HG03558 (cell line): ENCODE results near the gene TIFAB.
A peak's percentile ranks its signal among the peaks of the same experiment; 100 is the strongest.

Source experiments
- ATAC-seq: cut with Tn5 transposase; IDR thresholded peaks from one replicate; pipeline ENCODE4 v1.9.1; 2021; ENCODE audit warnings: moderate number of reproducible peaks; ENCODE audit not compliant: unreplicated experiment; ENCODE audit errors: extremely low read depth

The TIFAB gene

DNA sequence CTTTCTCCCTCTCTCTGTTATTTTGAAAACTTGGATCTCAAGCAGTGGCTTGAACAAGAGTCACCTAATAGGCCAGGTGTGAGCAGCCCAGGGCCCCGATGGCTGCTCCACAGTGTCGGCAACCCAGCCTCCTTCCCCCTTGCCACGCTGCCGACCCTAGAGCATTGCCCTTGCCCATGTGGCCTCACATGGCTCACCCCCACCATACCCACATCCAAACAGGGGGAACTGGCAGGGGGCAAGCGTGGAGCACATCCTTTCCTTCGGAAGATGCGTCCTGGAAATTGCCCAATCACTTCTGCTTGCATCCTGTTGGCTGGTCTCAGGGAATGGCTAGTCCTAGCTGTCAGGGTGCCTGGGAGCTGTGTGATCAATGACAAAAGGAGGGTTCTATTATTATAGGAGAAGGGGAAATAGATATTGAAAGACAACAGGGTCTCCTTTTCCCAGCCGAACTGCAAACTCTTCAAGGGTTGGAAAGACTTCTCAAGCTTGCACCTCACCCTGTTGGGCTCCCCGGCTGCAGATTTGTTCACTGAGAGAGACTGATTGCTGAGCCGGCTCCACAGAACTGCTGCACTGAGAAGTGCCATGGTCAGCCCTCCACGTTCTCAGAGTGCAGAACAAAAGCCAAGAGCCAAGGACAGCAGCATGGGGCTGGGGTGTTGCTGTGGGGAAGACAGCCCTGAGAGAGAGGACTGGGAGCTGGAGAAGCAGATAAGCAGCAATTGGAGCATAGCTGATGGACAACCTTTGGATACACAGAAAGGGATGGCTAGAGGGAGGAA is 8.3 kb upstream of the TIFAB start:
- ATAC-seq, result no peak

DNA sequence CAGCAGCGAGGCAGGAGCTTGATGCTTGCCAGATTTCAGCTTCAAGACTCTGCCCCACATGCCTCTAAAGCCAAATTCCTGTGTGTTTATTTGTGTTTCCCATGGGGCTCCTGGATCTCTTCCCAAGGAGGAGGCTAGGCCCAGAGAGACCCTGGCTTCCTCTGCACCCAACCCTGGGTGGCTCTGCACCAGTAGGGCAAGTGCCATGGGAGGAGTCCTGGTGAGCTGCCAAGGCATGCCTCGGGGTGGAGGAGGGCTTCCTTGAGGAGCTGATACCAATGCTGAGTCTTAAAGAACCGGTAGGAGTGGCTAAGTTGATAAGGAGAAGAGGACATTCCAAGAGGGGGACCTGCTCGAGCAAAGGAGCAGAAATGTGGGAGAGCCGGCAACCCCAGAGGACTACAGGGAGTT is 6.8 kb upstream of the TIFAB start:
- no peak for ATAC-seq

DNA sequence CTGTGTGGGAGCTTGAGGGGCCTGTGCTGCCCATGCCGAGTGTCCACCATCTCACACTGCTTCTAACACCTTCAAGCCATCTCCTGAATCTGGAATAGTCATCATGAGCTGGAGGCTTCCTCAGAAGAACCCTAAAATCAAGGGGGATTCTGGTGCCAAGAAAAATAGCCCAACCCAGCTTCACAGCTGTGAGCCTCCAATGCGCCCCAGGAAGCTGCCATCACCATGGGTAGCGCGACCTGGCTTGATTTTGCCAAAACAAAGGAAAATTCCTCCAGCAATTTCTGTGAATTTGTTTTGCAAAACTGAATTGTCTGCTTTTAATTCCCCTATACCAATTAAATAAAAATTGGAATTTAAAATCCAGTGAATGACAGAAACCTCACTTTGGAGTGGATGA is 6.2 kb upstream of the TIFAB start:
- no peak for ATAC-seq

DNA sequence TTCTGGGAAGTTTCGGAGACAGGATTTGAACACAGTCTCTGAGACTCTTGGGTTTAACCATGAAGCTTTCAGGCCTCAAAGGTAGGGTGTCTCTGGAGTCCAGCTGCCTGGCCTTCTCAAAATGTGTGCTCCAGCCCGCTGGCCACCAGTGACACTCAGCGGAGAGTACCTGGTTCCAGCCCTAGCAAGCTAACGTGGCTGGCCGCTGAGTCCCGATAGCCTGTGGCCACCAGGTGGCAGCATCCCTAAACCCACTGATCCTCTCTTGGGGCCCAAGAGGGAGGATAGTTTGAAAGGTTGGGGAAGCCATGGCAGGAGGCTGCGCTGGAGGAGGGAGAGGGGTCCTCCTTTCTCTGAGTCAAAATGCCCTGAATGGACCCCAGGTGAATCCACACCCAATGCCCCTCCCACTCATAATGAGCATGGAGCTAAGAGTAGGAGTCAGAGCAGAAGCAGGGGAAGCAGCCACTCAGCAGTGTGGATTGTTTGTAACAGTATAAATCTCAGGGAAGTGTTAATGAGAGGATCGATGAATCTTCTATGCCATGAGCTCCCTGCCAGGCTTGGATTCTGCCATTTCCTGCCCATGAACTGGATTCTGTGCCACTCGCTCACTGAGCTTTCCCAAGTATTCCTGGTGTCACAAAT is 5.4 kb upstream of the TIFAB start:
- peak; percentile 56 for ATAC-seq

DNA sequence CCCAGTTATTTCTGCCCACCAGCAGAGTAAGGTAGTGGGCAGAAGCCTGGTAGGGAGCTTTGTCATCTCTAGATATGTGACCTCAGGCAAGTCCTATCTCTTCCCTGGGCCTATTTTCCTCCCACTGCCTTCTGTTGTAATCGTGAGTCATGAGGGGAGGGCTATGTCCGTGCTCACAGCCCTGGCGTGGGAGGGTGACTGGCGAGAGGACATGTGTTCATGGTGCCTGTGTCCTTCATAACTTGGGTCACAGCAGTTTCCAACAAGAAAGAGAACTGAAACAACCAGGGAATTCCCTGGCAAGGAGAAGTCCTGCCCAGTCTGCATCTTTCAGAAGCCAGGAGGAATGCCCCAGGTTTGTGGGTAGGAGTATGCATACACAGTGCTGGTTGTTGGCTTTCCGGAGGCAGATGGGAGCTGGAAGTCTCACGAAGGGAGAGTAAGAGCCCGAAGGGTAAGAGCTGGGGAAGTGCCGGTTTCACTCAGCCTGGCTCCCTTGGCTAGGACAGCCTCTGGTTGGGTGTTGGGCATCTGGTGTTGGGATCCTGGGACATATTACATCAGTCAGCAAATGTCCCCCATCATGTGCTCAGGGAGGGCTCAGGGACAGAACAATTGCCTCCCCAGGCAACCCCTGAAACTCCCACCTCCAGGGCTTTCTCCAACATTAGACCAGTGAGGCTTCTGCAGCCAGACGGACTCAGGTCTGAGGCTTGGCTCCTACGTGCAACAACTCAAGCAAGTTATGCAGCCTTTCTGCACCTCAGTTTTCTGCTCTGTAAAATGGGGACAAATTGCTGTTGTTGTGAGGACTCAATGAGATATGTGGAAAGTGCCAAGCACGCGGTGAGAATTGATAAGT is 4.3 kb upstream of the TIFAB start:
- ATAC-seq, result no peak

DNA sequence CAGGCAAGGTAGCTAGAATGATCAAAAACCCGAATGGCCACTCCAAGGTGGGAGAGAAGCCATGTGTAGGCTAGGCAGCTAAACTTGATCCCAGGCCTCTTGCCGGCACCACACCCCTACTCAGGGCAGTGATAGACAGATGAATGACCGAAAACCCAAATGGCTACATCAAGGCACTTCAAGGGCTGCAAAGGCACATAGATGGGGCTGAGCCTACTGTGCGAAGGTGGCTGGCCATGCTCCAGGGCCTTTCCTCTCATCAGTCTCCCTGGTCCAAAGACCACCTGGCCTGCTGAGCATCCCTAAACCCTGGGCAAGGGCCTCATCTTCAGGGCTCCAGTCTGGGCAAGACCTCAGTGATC is 3.7 kb upstream of the TIFAB start:
- ATAC-seq, result no peak

DNA sequence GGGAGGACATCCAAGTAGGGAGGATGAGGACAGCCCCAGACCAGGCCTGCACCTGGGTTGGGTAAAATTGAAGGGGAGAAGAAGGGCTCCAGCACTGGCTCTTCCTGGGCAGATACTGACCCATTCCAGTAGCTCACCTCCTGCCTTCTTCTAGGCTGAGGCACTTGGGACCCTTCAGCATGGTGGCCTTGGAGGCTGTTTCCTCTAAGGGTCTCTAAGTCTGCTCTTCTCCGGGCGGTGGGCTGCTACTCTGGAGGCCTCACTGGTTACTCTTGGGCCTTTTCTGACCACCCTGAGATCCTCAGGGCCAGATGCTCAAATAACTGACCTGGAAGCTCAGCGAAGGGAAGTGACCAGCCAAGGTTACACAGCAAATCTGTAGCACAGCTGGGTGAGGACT is 2.8 kb upstream of the TIFAB start:
- no peak for ATAC-seq

DNA sequence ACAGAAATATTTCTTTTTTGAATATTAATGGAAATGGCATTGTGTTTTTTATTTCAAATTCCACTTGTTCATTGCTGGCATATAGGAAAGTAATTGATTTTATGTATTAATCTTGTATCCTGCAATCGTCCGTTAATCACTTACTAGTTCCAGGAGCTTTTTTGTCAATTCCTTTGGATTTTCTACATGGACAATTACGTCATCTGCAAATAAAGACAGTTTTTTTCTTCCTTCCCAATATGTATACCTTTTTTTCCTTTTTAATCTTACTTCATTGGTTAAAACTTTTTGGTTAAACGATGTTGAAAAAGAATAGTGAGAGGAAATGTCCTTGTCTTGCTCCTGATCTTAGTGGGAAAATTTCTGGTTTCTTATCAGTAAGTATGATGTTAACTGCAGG is 1.5 kb upstream of the TIFAB start:
- no peak for ATAC-seq

DNA sequence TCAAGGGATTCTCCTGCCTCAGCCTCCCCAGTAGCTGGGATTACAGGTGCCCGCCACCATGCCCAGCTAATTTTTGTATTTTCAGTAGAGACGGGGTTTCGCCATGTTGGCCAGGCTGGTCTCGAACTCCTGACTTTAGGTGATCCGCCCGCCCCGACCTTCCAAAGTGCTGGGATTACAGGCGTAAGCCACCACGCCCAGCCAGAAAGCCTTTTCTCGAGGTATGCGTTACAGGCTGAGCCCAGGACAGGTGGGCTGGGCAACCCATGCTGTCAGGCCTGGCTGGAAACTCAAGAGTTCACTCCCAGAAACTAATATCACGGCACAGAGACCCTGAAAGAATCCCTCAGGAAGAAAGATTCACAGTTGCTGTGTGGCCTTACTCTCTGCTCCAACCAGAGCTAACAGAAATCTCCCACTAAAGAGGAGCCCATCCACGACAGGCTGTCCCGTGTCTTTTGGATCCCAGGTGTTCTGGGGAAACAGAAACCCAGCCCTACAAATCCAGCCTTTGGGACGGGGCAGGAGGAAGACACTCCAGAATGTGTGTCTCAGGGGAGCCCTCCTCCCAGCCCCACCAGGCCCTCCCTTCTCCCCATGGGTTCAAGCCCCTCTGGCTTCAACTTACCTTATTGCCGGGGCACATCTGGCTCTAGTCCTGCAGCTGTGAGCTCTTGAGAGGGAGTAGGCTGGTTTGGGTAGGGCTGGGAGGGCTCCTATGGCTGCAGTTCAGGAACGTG is 400 bp downstream of the TIFAB start:
- no peak for ATAC-seq

DNA sequence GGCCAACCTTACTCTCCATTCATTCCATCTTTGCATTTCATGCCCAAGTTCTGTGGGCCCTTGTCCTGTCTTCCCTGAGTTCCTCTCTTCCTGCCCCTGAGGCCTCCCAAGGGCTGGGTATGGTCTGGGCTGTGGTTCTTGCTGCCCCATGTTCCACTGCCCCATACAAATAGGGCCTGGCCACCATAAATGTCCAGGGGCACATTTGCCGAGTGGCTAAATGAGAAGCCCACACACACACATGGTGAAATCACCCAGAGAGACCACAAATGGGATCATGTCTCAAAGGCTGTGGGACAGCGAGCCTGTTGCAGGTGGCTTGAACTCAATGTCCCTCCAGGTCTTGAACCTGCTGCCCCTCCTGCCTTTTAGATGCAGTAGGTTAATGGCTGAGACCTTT is 1.2 kb downstream of the TIFAB start:
- no peak for ATAC-seq

DNA sequence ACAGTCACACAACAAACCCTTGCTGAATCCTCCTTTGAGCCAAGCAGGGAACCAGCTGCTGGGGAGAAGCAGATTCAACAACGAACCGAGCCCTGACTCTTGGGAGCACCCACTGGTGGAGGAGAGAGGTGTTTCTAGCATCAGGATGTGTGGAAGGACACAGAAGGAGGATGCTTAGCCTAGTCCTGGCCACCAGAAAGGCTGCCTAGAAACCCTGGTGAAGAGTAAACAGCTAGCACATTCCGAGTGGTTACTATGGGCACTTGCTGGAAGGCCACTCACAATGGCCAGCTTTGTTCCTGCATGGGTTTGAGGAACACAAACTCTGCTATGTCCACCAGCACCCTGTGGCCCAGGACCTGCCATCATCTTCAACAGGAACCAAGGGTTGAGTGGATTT is 1.8 kb downstream of the TIFAB start:
- ATAC-seq, result no peak

DNA sequence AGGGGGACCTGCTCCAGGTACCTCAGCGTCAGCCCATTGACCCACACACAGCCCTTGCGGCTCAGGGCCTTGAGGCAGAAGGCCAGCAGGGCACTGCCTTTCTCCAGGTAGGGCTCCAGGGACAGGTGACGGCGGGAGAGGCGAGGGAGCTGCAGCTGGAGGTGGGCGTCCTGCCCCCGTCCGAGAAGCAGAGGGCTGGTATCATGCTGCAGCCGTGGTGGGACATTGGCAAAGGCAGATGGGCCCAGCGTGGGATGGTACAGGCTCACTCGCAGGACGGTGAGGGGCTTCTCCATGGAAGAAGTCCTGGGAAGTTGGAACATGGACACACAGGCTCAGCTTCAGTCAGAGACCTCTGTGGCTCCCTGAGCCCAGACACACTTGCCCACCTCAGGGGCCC is 2.5 kb downstream of the TIFAB start:
- ATAC-seq, result no peak

DNA sequence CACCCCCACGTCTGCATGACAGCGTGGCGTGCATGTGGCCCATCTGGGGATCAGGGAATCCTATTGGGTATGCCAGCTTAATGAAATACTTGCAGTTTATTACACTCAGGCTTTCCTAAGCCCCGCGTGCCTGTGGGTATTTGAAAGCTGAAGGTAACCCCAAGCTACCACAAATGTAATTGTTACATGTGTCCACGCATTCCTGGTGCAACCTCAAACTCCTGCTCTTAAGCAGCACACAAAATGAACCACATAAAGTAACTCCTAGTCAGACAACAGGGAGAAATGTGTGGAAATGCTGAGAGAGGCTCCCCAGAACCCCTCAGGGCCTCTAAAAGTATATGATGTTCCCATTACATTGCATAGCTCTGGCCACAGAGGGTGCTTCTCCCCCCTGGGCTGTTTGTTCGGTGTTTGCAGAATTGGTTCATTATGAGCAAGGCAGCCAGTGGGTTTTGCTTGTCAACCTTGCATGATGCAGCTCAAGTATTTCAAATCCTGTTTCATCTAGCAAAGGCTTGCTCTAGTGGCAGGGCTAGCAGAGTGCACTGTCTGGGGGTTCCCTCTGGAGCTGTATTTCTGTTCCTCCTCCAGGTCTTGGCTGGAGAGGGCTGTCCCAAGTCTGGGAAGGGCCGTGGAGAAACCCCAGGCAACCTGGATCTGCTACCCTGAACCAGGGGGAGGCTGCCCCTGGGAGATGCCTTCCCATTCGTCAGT is 3.2 kb downstream of the TIFAB start:
- ATAC-seq, result no peak

DNA sequence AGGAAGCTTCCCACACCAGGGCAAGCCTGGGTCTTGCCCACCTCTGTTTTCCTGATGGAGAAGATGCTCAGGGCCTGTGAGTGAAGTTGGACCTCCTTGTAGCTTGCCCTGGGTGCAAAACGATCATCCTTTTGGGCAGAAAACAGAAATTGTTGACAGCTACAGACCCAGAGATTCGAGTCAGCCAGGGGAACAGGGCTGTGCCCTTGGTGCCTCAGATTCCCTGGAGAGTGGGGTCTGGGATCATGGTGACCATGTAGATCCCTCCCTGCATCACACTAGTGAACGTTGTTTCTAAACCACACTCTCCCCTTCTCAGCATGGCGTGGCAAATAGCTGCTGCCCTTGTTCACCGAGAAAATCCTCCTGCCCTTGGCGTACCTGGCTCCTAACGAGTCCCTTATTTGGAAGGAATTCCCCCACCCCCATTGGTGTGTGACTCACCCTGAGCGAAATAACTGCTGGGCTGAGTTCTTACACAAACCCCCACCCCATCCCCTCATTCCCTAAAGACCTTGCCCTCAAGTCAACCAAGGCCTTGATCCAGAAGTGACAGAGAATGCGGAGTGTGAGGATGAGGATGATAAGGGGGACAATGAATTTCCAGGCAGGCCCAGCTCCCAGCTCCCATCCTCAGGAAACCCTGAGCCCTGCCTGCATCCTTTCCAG is 3.9 kb downstream of the TIFAB start:
- no peak for ATAC-seq

DNA sequence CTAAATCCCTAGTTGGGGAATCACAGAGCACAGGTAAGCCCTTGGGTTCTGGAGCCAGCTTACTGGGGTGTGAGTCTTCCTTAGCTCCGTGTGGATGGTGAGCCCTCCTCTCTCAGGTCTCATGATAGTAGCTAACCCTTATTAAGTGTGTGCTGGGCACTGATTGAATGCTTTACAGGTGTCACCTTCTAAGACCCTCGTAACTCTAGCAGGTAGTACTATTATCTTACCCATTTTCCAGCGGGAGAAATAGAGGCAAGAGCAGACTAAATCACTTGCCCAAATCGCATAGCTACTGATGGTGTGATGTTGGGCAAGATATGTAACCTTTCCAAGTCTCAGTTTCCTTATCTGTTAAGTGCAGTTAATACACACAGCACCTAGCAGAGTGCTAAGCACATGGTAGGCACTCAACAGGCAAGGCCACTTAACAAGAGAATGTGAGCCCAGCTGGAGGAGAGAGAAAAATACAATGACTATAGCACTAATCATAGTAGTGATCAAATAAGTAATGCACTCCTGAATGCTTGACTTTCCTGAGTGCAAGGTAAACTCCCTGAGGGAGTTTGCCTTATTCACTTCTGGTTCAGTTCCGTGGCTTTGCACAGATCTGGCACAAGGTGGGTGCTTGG is 4.7 kb downstream of the TIFAB start, which contains the start of gene DCANP1:
DCANP1 (minus strand) TSS at position 51 of the 632 bp plus-strand sequence. CDS start 240 bp downstream, outside the sequence.
- ATAC-seq, result no peak

DNA sequence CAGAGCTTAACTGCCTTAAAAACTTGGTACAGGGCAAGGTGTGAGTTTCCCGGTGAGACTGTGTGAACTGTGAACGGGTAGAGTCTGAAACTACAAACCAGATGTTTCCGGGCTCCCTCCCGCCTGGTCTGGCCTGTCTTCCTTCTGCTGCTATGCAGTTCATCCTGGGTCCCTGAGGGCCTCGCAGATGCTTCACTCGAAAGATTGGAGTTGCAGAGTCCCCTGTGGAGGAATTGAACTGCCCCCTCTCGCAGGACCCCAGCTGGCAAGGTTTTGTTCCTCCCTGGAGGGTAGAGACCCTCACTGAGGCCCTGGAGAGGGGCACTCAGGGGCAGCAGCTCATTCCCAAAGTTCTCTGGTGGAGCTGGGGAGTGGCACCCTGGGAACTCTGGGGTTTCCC is 5.5 kb downstream of the TIFAB start:
- ATAC-seq, result no peak

DNA sequence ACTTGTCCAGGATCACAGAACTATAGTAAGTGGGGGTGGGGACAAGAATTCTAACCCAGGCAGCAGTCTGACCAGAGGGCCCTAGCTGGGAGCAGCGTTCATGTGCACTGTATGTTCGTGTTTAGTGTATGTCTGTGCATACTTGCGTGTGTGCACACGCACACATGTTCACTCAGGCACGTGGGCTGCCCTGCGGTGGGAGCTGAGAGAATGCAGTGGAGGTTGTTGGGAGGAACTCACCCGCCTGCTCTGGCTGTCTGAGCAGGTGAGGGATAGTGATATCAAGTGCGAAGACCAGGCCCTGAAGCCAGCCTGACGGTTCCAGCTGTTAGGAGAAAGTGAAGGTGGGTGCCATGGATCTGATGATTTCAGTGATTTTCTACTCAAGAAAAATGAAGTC is 5.9 kb downstream of the TIFAB start:
- no peak for ATAC-seq

DNA sequence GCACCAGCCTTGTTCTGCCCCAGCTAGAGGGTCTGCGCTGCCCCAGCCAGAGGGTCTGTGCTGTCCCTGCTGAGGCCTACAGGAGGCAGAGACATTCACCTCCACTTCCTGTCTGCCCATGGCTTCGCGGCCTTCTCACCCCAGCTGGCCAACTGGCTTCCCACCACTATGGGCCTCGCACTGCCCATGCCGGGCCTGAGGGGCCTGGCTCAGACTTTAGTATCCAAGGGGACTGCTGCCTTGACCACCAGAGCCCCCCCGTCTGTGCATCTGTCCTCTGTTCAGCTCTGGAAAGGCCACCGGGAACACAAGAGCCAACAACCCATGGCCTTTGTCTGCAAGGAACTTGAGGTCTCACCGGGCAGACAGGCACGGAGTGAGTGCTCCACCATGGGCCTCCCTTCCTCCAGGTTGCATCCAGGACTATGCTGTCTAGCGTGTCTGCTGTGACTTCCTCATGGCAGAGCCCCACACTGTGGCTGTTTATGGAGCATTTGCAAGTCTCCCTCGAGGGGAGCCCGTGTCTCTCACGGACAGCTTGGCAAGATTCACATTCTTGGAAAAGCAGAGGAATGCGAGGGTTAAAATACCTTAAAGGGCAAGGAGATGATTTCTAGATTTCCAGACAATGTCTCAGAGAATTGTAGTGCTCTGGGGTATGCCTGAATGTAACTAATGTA is 6.7 kb downstream of the TIFAB start:
- ATAC-seq, result no peak
